Activated naive CD4-positive, alpha-beta T cell (primary cell): ENCODE results near the gene MRPS15.

Experiments
- DNase-seq, 4 experiments: peaks; one replicate each; lab custom pipeline; 2025; lab: John Stamatoyannopoulos, UW

MRPS15 gene

DNA sequence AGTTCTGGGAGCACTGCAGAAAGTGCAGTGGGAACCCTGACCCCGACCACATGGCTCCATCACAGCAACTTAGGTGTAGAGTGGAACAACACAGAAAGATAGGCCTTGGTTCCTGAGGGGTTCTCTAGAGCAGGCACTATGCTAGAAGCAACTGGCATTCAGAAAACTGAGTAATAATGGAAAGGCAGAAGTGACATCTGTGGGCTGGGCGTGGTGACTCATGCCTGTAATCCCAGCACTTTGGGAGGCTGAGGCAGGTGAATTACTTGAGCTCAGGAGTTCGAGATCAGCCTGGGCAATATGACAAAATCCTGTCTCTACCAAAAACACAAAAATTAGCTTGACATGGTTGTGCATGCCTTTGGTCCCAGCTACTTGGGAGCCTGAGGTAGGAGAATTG, 5.3 kb downstream of the MRPS15 start:
- DNase-seq, result no peak

DNA sequence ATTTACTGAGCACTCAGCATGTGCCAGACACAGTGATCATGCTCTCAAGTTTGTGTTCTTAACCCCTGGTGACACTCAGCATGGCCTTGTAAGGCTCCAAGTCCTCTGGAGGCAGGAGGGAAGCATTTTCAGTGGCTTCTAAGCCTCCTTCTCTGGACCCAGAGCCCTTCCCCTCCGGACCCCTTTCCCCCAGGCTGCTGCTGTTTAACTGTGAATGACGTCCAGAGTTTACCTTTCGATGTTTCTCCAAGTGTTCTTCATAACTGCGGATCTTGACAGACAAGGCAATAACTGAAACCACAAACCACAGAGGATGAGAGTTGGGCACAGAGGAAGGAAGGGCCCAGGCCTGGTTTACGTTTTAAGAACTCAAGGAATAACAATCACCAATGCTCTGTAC, 6.5 kb downstream of the MRPS15 start:
- no peak for DNase-seq

DNA sequence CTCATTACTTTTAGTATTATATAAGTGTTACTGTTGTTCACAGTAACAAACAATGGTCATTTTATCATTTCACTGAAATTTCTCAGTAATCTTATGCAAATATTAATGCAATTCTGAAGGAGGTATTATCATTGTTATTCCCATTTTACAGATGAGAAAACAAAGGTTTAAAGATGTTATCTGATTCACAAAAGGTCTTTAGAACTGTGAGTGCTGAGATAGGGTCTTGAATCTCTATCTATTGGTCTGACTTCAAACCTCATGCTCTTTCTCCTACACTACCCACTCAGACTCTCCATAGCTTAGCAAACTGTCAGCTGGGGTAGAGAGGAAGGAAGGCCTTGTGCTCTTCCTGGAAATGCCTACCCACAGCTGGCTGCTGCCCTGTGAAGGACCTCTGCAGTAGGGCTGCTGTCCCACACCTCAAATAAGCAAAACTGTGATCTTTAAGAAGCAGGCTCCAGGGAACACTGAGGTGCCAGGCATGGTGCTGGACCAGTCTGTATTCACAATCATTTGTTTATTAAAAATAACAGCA, 7.7 kb downstream of the MRPS15 start:
- DNase-seq, result no peak

DNA sequence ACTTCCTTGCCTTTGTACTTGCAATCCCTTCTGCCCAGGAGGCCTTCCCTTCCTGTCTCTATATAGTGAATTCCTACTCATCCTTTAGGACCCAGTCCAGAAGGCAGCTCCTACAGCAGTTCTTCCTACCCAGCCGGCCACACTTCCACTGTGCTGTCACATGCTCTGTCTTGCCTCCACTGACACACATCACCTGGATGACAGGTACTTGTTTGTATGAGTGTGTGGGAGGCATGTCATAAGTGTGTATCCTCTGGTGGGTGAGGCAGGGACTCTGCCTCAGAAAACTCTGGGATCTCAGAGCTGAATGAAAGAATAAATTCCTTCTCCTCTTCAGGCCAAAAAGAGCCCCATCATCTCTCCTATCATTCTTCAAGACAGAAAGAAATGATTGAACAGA, 8.8 kb downstream of the MRPS15 start:
- DNase-seq, result no peak

DNA sequence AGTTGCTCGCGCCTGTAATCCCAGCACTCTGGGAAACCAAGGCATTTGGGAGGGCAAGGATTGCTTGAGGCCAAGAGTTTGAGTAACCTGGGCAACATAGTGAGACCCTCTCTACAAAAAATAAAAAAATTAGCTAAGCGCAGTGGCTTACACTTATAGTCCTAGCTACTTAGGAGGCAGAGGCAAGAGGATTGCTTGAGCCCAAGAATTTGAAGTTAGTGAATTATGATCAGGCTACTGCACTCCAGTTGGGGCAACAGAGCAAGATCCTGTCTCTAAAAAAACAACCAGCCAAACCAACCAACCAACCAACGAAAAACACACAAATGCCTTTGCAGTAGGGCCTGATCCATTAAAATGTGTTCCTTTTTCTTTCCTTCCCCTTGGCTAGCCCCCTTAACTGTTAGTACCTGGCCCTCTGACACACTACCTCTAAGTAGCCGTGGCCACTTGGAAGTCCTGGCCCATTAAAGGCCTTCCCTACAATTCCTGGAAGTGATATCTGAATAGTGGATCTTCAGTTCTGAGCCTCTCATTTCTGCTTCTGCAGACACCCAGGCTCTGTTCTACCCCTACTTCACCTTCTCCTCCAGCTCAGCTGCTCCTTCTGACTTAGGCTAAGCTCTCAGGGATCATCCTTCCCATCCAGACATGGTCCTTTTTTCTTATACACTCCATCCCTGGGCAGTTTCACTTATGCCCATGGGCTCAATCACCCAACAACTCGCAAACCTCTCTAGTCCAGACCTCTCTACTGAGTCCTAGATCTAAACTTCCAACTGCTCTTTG, 10.4 kb downstream of the MRPS15 start:
- DNase-seq, result no peak

DNA sequence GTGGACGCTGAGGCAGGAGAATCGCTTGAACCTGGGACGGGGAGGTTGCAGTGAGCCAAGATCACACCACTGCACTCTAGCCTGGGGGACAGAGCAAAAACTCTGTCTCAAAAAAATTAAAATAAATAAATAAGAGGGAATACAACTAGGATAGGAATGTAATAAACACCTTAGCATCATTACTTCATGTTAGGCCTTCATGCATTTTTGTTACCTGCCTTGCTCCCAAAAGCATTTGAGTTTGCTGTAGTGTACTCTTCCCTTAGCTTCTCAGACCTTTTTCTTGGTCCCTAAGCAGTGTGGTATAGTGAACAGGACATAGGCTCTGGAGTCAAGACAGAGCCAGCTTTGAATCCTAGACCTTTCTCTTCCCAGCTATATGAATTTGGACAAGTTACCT, 11.1 kb downstream of the MRPS15 start:
- DNase-seq, result no peak

DNA sequence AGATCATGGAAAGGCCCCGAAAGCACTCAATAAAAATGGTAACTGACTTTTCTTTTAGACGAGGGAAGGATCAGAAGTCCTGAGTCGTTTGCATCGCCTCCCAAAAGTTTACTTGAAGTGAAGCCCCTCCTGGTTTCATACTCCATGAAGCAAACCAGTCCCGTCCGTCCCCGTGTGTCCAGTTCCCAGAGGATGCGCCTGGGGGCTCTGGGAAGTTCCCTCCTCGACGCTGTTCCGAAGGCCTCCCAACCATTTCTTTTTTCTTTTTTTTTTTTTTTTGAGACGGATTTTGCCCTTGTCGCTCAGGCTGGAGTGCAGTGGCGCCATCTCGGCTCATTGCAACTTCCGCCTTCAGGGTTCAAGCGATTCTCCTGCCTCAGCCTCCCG, 13.3 kb downstream of the MRPS15 start:
- DNase-seq, result no peak

DNA sequence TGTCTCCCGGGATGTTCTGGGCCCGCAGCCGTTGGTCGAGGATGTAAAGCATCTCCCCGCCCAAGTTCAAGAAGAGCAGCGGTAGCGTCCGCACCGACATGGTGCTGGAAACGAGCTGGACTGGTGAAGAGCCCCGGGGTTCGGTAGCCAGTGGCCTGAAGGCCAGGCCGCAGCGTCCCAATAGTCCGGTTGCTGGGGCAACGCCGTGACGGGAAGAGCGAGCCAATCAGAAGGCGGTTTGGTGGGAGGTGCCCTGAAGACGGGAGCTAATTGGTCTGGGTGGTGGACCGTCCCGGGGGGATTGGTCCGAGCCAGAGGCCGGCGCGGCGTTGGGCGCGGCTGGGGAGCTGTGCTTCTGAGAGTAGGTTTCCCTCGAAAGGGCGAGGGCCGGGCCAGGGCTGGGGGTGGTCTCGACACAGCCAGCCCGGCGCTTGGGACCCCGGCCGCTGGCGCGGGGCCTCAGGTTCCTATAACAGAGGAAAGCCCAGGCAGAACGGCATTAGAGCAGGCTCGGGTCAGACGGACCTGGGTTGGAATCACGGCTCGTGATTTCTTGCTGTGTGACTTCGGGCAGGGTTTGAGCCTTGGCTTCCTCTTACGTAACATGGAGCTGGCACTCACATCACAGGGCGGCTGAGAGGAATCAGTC, 13.8 kb downstream of the MRPS15 start, which contains the start of gene OSCP1:
Gene OSCP1, minus strand, starts transcription at position 182 of the 649 bp plus-strand sequence. Its CDS starts 82 bp downstream, at position 100.
- DNase-seq, result peak; percentile 62 to 72 (median 66)

DNA sequence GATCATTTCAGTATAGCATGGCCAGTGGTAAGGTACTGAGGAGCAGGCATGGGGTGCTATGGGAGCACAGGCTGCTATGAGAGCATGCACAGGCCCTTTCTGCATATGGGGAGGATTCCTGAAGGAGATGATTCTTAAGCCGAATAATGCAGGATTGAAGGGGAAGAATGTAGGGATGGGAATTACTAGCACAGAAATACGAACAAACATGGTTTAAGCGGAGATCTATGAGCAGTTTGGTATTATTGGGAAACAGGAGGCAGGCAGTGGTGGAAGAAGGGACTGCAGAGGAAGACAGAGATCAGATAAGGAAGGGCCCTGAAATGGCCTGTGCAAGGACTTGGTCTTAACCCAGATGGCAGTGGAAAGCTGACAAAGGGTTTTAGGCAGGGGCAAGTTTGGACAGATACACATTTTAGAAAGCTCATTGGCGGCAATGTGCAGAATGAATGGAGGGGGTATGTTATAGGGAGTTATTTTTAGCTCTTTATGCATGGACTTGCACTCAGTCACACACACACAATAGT, 15.6 kb downstream of the MRPS15 start:
- DNase-seq, result no peak

DNA sequence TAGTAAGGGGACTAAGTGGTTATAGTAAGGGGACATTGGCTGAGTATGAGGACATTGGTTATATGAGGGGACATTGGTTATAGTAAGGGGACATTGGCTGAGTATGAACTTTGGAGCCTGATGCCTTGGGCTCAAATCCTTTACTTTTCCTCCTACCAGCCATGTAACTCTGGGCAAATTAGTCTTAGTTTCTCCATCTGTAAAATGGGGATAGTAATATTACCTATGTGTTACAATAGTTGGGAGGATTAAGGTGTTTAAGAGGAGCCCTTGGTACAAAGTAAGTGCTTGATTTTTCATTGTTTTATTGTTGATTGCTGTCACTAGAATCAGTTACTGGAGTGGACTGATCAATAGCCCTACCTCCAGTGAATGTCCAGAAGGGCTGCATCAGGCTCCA, 16.7 kb downstream of the MRPS15 start:
- no peak for DNase-seq

DNA sequence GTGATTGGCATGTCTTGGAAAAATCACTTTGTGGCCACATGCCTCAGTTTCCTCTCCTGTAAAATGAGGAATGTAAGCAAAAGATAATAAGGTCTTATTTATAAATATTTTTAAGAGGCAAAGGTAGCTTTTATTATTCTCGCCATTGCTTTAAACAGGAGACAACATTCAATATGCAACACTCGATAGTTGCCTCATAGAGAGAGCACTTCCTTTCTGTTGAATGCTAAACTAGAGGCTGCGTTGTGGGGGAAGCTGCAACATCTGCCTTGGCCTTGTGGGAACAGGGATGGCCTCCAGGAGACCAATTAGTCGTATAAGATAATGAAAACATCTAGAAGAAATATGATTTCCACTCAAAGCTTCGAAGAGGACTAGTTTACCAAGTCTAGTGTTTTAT, 17.4 kb downstream of the MRPS15 start:
- no peak for DNase-seq

DNA sequence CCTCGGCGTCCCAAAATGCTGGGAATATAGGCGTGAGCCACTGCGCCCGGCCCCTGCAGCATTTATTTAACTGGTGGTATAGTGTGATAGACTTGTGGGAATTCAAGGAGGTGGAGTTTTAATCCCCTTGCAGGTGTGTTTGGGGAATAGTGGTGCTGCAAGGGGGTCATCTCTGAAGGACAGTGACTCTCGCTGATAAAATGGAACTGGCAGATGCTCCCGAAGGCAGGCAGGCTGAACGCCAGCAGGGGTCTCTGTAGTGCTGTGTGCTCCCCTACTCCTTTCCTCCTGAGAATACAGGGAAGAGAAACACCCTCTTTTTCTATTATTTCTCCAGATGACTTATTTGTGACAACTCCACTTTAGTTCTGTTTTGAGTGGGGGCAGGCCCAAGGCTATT, 17.9 kb downstream of the MRPS15 start:
- no peak for DNase-seq

DNA sequence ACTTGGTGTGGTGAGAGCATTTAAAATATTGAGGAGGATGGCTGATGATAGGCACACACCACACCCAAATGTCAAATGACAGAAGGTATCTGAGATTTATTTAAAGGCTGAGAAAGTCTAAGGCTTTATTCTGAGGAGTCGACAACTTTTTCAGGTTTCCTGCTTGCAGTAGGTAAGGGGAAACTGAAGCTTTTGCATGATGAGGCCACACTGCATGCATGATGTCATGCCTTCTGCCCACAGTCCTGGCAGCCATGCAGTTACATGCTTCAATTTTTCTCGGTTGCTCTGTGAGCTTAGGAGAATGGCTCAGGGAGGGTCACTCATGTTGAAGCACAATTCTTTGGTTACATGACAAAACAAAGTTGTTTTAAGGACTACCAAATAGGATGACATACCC, 20.9 kb downstream of the MRPS15 start:
- no peak for DNase-seq

DNA sequence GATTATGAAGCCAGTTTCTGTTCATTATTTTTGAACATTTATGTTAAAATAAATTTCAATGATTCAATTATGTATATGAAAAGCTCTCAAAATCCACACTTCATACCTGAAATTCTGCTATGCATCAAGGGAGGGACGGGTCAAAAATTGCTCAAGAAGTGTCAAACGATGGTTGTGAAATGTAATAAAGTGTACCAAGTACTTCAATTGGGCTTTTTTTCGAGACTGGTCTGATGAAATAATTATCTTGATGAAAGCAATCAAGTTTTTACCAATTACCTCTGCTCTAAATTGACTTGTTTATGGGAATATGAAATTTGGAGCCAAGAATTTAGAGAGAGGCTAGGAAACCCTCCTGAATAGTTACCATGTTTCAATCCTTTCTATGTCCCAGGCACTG, 21.8 kb downstream of the MRPS15 start:
- no peak for DNase-seq

DNA sequence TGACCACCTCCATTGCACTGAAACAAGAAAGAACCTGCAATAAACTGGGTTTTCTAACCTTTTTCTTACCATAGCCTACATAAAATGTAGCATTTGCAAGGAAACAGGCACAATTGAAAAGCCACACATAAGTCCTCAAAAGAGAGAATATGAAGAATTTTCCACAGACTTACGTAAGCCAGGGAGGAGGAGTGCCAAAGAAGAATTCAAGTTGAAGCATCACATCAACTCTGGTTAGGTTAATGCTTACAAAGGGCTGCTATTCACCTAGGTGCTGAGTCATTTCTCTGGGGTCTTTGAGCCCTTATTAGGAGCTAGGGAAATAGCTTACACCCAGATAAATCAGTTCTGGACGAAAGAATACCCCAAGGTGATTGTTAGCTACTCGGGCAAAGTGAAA, 23.5 kb downstream of the MRPS15 start:
- DNase-seq, result no peak

DNA sequence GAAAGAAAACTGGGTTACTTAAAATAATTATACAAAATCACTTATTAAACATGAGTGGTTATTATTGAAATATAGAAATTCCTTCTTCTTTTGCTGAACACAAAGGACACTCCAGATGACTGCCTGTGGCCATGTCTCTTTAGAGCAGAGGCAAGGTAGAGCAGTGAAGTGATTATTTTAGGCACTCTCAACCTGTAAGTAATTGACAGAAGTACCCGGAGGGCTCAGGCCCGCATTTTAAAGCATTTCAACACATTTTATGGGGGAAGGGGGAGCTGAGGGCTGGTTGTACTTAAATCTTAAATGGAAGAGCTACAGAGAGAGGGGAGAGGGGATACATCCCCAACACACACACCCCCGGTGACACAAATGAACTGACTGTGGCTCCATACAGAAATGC, 24.1 kb downstream of the MRPS15 start:
- no peak for DNase-seq

DNA sequence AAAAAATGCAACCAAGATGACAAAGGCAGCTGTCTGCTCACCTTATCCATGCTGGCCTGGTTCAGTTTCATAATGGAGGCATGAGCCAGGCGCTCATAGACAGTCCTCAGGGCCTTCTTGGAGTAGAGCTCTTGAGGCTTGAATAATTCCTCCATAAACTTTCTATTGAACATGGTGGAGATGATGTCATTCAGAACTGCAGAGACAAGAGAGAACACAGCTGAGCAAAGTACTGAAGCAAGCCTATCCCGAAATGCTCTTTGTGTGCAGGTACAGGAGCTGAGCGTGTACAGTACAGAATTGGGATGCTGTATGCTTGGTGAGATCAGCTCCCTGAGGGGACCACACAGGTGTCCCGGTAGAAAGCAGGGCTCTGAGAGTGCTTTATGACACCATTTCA, 25.5 kb downstream of the MRPS15 start:
- no peak for DNase-seq

DNA sequence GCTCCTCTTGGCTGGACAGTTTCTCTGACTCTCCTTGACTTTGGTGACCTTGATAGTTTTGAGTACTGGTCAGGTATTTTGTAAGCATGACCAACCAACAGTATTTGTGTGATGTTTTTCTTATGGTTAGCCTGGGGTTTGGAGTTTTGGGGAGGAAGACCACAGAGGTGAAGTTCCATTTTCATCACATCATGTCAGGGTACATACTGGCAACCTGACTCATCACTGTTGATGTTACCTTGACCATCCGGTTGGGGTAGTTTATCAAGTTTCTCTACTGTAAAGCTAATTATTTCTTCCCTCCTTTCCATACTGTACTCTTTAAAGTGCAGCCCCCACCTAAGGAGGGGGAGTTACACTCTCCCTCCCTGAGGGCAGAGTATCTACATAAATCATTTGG, 27.4 kb downstream of the MRPS15 start:
- DNase-seq, result no peak

DNA sequence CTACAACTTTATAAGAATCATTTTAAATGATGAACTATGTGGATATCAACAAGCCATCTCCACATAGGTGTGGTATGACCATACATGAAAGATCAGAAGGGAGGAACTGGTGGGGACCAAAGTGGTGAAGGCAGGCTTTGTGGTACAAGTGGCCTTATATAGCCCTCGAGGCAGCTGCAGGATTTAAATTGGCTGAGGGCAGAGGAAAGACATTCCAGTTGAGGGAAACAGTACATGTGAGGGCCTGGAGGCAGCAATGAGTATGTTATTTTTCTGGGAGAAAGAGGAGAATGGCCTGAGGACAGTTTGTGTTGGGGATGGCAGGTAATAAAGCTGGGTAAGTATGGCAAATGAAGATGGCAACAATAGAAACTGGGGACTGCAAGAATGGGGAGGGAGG, 31.1 kb downstream of the MRPS15 start:
- no peak for DNase-seq

DNA sequence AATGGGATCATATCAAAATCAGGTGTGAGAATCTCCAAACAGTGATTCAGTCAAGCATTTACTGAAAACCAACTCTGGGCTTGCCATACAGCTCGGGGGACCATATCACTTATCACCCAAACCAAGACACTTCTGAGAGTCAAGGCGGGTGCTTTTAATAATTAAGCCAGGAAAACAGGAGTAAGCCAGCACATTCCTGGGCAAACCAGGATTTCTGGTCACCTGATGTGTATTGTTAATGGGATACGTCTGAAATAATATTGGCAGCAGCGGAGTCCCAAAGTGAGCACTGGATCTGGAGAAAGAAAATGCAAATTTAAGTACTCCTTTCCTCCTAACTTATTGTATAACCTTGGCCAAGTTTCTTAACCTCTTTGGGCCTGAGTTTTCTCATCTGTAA, 31.6 kb downstream of the MRPS15 start:
- no peak for DNase-seq

DNA sequence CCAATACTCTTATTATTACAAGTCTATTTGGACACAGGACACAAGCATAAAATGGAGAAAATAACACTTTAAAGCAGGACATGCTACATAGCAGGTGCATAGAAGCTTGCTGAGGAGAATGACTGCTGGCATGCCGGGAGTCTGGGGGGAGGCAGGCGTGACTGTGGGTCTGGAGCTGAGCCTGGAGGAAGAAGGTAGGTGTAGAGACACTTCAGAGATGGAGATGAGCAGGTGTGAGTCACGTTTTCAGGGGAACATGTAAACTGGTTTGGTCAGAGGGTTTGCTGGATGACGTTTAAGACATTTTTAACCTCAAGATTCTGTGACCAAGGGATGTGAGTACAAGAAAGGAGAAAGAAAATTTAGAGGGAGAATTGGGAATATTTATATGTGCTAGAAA, 38.4 kb downstream of the MRPS15 start:
- DNase-seq, result no peak

DNA sequence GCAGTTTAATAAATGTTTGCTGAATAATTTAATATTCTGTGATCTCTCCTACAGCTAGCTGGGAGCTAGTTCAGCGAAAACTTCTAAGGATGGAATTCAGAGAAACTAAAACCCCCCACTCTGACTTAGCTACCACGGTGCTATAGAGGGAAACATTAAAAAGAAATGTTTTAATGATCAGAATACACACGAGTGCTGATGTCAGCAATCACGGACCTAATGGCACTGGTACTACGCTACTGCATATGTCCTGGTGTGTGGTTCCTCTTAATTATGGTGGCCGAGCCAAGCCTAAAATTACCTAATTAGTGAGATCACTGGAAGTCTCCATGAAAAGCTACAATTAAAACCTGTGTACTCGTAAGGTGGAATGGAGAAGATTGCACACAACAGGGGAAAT, 42.5 kb downstream of the MRPS15 start:
- no peak for DNase-seq

DNA sequence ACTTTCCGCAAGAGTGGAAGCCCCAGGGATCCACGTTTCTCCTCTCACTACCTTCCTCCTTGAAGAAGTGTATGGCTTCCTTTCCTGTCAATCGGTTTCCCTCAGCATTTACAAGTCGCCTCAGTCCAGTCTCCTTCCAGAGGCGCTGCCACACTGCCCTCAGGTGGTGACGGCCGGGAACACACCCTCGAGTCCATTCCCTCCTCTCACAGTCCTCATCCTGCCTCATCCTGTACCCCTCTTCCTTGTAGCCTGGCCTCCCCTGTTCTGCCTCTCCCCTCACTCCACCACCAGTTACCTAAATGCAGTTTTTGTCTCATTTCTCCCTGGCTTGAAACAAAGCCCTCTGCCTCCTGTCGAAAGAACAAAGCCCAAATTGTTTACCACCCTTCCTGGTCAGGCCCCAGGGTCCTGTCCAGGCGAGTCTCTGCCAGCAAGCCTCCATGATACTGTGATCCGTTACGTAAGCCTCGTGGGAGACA, 43.3 kb downstream of the MRPS15 start:
- DNase-seq, result peak; percentile 87 to 93 (median 91)
